Endothelial cell of umbilical vein (primary cell): ENCODE results near the gene SLC44A3. TPM values are rescaled to one million over a fixed set of nuclear protein-coding genes. Genes with fewer than 3 reads are reported as not detected.

Experiments used
- BruUV-seq: library from RNA; stranded (reverse); fragments of 400-500 nt; replicated peaks from 2 replicates; lab custom pipeline; 2021; lab: Mats Ljungman, UMichigan
- CTCF ChIA-PET: fragments of 300-600, 350-600 bp; sonication (Branson Sonifier 250); formaldehyde crosslinking; loops from one replicate; lab custom pipeline; 2021; ENCODE audit warnings: antibody characterized with exemption, inconsistent platforms; lab: Charles Lee
- POLR2A ChIA-PET: fragments of 300-600, 350-600 bp; sonication (Branson Sonifier 250); formaldehyde crosslinking; loops from one replicate; lab custom pipeline; 2021; ENCODE audit warnings: antibody characterized with exemption, inconsistent platforms; lab: Charles Lee
- DNase-seq: peaks from one replicate; pipeline ENCODE4 v3.0.0-alpha.2; 2011; ENCODE audit warnings: low read depth, low spot score
- FAIRE-seq: peaks from 2 replicates; lab custom pipeline; 2011; peaks lifted over from hg19 to GRCh38; lab: Jason Lieb, UNC
- H2AFZ ChIP-seq: 2 replicates; pipeline ENCODE4 v1.6.0; 2012; ENCODE audit warnings: low read depth, low read length, control low read depth, inconsistent platforms
- H3K27ac ChIP-seq: 2 replicates; pipeline ENCODE4 v1.5.1; 2011; ENCODE audit warnings: low read depth, mild to moderate bottlenecking, control low read depth, low read length, moderate library complexity; ENCODE audit not compliant: insufficient read depth
- H3K27me3 ChIP-seq, 2 experiments: 2 replicates each; pipeline versions ENCODE4 v1.6.0 to v1.6.1; 2011; ENCODE audit warnings: low read length in 2 of 2, mixed read lengths in 1 of 2; ENCODE audit not compliant: control insufficient read depth in 2 of 2, insufficient read depth in 2 of 2
- H3K36me3 ChIP-seq, 2 experiments: 2 replicates in 1 of 2; 3 replicates in 1 of 2; pipeline ENCODE4 v1.5.1; 2011; ENCODE audit warnings: low read length in 2 of 2, mild to moderate bottlenecking in 1 of 2, moderate library complexity in 1 of 2; ENCODE audit not compliant: control insufficient read depth in 2 of 2, insufficient read depth in 2 of 2; ENCODE audit errors: extremely low read depth in 1 of 2
- H3K4me1 ChIP-seq: 3 replicates; pipeline ENCODE4 v1.5.1; 2011; ENCODE audit warnings: mild to moderate bottlenecking, low read length; ENCODE audit not compliant: control insufficient read depth, insufficient read depth; ENCODE audit errors: extremely low read depth
- H3K4me2 ChIP-seq: 2 replicates; pipeline ENCODE4 v1.6.1; 2011; ENCODE audit warnings: low read length, control low read depth, mixed read lengths; ENCODE audit not compliant: insufficient read depth
- H3K4me3 ChIP-seq, 3 experiments: fragments of 200-600 bp in 1 of 3; sonication (generic), shearing (Covaris generic) in 1 of 3; replicated peaks in 1 of 3; 2 replicates each; pipeline ENCODE4 v1.5.1; 2011 to 2016; ENCODE audit warnings: control low read depth in 3 of 3, low read length in 3 of 3, mild to moderate bottlenecking in 2 of 3, inconsistent platforms in 1 of 3, low read depth in 1 of 3, moderate library complexity in 1 of 3; ENCODE audit not compliant: insufficient read depth in 1 of 3
- H3K79me2 ChIP-seq: 2 replicates; pipeline ENCODE4 v1.6.0; 2012; ENCODE audit warnings: low read length, inconsistent platforms; ENCODE audit not compliant: control insufficient read depth, insufficient read depth
- H3K9ac ChIP-seq: replicated peaks from 2 replicates; pipeline ENCODE3; 2011; ENCODE audit warnings: low read length, control low read depth; ENCODE audit not compliant: insufficient read depth; ENCODE audit errors: extremely low read depth
- H3K9me1 ChIP-seq: replicated peaks from 3 replicates; pipeline ENCODE4 v1.6.0; 2011; ENCODE audit warnings: mild to moderate bottlenecking, low read length; ENCODE audit not compliant: control insufficient read depth, insufficient read depth; ENCODE audit errors: extremely low read depth
- H3K9me3 ChIP-seq: replicated peaks from 2 replicates; pipeline ENCODE4 v1.5.1; 2012; ENCODE audit warnings: low read length, inconsistent platforms; ENCODE audit not compliant: control insufficient read depth, insufficient read depth
- H4K20me1 ChIP-seq: replicated peaks from 2 replicates; pipeline ENCODE3; 2011; ENCODE audit warnings: mild to moderate bottlenecking, low read length; ENCODE audit not compliant: control insufficient read depth, insufficient read depth; ENCODE audit errors: extremely low read depth
- EZH2 ChIP-seq: IDR thresholded peaks from 2 replicates; pipeline ENCODE4 v1.6.1; 2012; ENCODE audit warnings: borderline replicate concordance, low read depth, mild to moderate bottlenecking, moderate library complexity, low read length, inconsistent platforms; ENCODE audit not compliant: severe bottlenecking
- FOS ChIP-seq: IDR thresholded peaks from 2 replicates; pipeline ENCODE4 v1.6.1; 2011; ENCODE audit warnings: mild to moderate bottlenecking, low read length, moderate library complexity, borderline replicate concordance; ENCODE audit not compliant: insufficient read depth
- GATA2 ChIP-seq: IDR thresholded peaks from 2 replicates; pipeline ENCODE4 v1.7.0; 2011; ENCODE audit warnings: low read depth, mild to moderate bottlenecking, moderate library complexity, mixed read lengths, low read length; ENCODE audit not compliant: insufficient read length, insufficient read depth
- JUN ChIP-seq: IDR thresholded peaks from 2 replicates; pipeline ENCODE4 v1.6.1; 2011; ENCODE audit warnings: borderline replicate concordance, low read depth; ENCODE audit not compliant: insufficient read length, insufficient read depth
- MYC ChIP-seq: IDR thresholded peaks from one replicate; pipeline ENCODE4 v1.6.1; 2011; ENCODE audit warnings: mild to moderate bottlenecking, low read depth, low read length
- POLR2A ChIP-seq: IDR thresholded peaks from 2 replicates; pipeline ENCODE4 v1.6.1; 2012; ENCODE audit warnings: low read depth, mild to moderate bottlenecking, control low read depth, low read length
- POLR2AphosphoS5 ChIP-seq: IDR thresholded peaks from 2 replicates; pipeline ENCODE4 v1.6.1; 2012; ENCODE audit warnings: low read depth, mild to moderate bottlenecking, control low read depth, low read length, moderate library complexity; ENCODE audit not compliant: insufficient read depth
- dilution Hi-C: fragments of 300-500 bp; cut with MboI; formaldehyde crosslinking; loops from one replicate; pipeline ENCODE4 v1.15.0; 2019; ENCODE audit warnings: low sequenced_read_pairs; ENCODE audit not compliant: extremely low pct_ligation_motif_present
- intact Hi-C: fragments of 100-400 bp; cut with micrococcal nuclease; formaldehyde crosslinking; loops from one replicate; pipeline ENCODE4 v1.10.0; 2022
- polyA plus RNA-seq, 4 experiments: library from polyadenylated mRNA; depleted of rRNA in 3 of 4; stranded (reverse) in 3 of 4; unstranded in 1 of 4; fragments of >200 nt; gene quantifications; 2 replicates each; pipeline versions ENCODE4 v1.2.1 to v1.2.3, GENCODE V29; 2011 to 2012; ENCODE audit warnings: missing spikeins in 1 of 4
- total RNA-seq: library from RNA; stranded (reverse); gene quantifications from 2 replicates; pipeline ENCODE4 v1.2.3, GENCODE V29; 2021
- TF ChIP-seq, protein P1 (sequence below): IDR thresholded peaks from 2 replicates; pipeline ENCODE4 v1.6.1; 2011; ENCODE audit not compliant: insufficient read depth, insufficient read length
- TF ChIP-seq, protein P2 (sequence below), 2 donors: IDR thresholded peaks; 1 replicate in 1 of 2; 2 replicates in 1 of 2; pipeline ENCODE4 v1.5.1; 2011; ENCODE audit warnings: low read length in 2 of 2, mild to moderate bottlenecking in 2 of 2, moderate library complexity in 2 of 2, control low read depth in 1 of 2, inconsistent platforms in 1 of 2, low read depth in 1 of 2; ENCODE audit not compliant: insufficient read depth in 1 of 2; ENCODE audit errors: extremely low read depth in 1 of 2

SLC44A3 gene
- total and polyA plus RNA-seq, 2 donors (not counting 3 experiments of a cell fraction or from before 2014, with no cell fraction given): 0.29 to 0.42 TPM

DNA sequence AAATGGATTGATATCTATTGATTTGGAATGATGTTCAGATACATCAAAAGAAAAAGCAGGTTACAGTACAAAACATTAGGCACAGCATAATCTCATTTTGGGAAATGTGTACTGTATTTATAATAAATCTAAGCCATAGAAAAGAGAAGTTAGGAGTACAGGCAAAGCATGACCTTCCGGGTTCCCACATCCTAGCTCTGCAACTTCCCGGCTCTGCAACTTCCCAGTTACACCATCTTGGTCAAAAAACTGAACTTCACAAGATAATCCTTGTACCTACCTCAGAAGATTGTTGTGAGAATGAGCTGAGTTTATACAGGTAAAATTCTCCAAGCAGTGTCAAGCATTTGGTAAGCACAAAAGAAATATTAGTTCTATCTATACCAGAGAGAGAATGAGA, 21.7 kb upstream of the SLC44A3 start:
- no TSS peak for BruUV-seq
- H3K79me2 ChIP-seq: no peaks in the 10 kb centered on the region
- H3K27me3 ChIP-seq: no peaks in the 10 kb centered on the region
- intact Hi-C loops (no loop called here), dilution Hi-C loops (no loop called here)
- no peak overlapping the region for H2AFZ ChIP-seq
- H3K4me2 ChIP-seq: no peak overlapping the region
- H4K20me1 ChIP-seq: no peaks in the 10 kb centered on the region
- TF ChIP-seq POLR2A: no peak
- no peak for TF ChIP-seq FOS
- TF ChIP-seq POLR2AphosphoS5: no peak
- no peak for TF ChIP-seq GATA2
- TF ChIP-seq, protein P1, sequence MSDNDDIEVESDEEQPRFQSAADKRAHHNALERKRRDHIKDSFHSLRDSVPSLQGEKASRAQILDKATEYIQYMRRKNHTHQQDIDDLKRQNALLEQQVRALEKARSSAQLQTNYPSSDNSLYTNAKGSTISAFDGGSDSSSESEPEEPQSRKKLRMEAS: no peak
- TF ChIP-seq, protein P2, sequence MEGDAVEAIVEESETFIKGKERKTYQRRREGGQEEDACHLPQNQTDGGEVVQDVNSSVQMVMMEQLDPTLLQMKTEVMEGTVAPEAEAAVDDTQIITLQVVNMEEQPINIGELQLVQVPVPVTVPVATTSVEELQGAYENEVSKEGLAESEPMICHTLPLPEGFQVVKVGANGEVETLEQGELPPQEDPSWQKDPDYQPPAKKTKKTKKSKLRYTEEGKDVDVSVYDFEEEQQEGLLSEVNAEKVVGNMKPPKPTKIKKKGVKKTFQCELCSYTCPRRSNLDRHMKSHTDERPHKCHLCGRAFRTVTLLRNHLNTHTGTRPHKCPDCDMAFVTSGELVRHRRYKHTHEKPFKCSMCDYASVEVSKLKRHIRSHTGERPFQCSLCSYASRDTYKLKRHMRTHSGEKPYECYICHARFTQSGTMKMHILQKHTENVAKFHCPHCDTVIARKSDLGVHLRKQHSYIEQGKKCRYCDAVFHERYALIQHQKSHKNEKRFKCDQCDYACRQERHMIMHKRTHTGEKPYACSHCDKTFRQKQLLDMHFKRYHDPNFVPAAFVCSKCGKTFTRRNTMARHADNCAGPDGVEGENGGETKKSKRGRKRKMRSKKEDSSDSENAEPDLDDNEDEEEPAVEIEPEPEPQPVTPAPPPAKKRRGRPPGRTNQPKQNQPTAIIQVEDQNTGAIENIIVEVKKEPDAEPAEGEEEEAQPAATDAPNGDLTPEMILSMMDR (IDR thresholded peaks at IDR 0.05; ENCODE audit: extremely low read depth in 1 of 2, insufficient read depth in 1 of 2, low read depth in 1 of 2, low read length in 2 of 2): no peak
- TF ChIP-seq JUN: no peak
- TF ChIP-seq EZH2: no peak
- TF ChIP-seq MYC: no peak
- DNase-seq (no peak), FAIRE-seq (no peak)
- H3K4me1 ChIP-seq: peaks cover 32% of the 10 kb centered on the region
- no peak overlapping the region for H3K27ac ChIP-seq
- ChIA-PET POLR2A (no interaction called here), CTCF (interaction anchor here (0.7 kb wide), 1 partner anchor 317 kb away, joined by 3 read pairs; no protein-coding TSS in a partner anchor)
- H3K9me1 ChIP-seq: no peaks in the 10 kb centered on the region
- no peaks in the 10 kb centered on the region for H3K36me3 ChIP-seq
- no peak overlapping the region for H3K4me3 ChIP-seq
- no peaks in the 10 kb centered on the region for H3K9me3 ChIP-seq
- no peak overlapping the region for H3K9ac ChIP-seq
